GM18909 (cell line): ENCODE measurements around the gene DRC7.

Source experiments
- ATAC-seq: cut with Tn5 transposase; IDR thresholded peaks from one replicate; pipeline ENCODE4 v1.9.1; 2021; ENCODE audit warnings: mild to moderate bottlenecking; ENCODE audit not compliant: unreplicated experiment, poor library complexity

The DRC7 gene, protein sequence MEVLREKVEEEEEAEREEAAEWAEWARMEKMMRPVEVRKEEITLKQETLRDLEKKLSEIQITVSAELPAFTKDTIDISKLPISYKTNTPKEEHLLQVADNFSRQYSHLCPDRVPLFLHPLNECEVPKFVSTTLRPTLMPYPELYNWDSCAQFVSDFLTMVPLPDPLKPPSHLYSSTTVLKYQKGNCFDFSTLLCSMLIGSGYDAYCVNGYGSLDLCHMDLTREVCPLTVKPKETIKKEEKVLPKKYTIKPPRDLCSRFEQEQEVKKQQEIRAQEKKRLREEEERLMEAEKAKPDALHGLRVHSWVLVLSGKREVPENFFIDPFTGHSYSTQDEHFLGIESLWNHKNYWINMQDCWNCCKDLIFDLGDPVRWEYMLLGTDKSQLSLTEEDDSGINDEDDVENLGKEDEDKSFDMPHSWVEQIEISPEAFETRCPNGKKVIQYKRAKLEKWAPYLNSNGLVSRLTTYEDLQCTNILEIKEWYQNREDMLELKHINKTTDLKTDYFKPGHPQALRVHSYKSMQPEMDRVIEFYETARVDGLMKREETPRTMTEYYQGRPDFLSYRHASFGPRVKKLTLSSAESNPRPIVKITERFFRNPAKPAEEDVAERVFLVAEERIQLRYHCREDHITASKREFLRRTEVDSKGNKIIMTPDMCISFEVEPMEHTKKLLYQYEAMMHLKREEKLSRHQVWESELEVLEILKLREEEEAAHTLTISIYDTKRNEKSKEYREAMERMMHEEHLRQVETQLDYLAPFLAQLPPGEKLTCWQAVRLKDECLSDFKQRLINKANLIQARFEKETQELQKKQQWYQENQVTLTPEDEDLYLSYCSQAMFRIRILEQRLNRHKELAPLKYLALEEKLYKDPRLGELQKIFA

DNA sequence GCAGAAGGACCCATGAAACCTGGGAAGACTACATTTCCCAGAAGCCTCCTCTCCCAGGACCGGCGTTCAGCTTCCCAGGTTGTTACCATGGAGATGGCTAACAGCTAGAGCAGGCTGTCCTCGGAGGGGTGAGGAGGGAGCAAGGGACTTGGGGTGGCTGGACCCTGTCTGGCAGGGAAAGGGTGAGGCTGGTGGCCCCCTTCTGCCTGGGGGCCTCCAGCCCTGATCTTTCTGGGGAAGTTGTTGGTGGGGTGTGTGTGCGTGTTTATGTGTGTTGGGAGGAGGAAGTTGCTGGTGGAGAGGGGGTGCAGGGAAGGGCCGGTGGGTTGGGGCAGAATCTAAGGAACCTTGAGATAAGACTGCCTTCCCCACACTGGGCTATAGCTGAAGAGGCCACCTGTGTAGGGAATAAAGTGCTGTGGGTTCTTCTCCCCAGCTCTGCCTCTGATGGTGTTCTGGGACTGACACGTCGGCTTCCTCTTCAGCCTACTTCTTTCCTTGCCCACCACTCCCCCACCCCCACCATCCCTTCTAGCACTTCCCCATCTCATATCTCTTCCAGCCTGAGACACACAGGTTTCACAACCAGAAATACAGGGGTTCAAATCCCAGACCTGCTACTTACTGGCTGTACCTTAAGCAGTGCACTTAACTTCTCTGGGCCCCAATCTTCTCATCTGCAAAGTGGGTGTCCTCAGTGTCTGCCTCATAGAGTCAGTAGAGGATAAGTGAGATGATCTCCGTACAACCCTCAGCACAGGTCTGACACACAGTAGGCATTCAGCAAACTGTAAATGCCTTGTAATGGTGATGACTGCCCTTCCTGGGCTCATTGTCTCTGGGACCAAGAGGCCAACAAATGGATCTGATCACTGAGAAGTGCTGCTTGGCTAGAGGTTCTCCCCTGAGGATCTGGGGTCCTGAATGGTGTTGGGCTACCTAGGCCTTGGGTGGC lies at the start of gene DRC7:
DRC7 (plus strand) TSS at position 82 of the 955 bp plus-strand sequence. CDS start 3,144 bp downstream, outside the sequence.
- ATAC-seq, result no peak

DNA sequence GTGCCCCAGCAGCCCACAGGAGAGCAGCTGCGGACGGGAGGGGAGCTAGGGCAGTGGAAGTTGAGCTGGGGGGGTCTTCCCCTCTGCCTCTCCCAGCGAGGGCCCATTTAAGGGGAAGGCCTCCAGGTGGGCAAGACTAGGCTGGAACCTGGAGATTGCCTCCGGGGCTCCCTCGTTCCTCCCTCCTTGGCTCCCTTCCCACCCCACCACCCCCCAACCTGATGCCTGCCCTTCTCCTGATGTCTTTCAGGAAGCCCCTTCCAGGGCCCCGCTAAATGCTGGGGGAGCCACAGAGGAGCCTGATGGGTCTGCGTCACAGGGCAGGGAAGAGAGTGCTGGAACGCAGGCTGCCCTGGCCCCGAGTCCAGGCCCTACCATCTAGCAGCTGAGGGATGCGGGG lies 49.4 kb upstream of the DRC7 start:
- no peak for ATAC-seq

GRCh38 chr16:57645691-57646387 lies 48.8 kb upstream of the DRC7 start:
- no peak for ATAC-seq

GRCh38 chr16:57646388-57647039 lies 48.1 kb upstream of the DRC7 start:
- ATAC-seq, result no peak

GRCh38 chr16:57647136-57647875 lies 47.3 kb upstream of the DRC7 start:
- ATAC-seq, result no peak

DNA sequence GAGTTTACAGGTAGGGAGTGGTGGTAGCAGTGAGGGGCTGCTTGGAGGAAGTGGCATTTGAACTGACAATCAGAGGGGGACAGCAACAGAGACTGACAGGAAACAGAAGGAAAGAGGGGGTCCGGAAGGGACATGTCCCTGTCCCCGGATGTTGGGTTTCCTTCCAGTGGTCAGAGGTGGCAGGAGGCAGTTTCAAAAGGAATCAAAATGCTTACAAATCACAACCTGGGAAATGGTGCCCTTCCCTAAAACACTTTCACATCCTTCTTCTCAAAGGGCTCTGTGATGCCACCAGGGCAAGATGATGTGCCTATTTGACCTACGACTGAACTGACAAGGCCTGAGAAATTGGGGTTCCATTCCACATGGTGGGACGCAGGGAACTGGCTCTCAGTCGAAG lies 46.5 kb upstream of the DRC7 start:
- no peak for ATAC-seq

- ATAC-seq, result peak; percentile 55
Measured at GRCh38 chr16:57648581-57649442, 45.8 kb upstream of the DRC7 start.

DNA sequence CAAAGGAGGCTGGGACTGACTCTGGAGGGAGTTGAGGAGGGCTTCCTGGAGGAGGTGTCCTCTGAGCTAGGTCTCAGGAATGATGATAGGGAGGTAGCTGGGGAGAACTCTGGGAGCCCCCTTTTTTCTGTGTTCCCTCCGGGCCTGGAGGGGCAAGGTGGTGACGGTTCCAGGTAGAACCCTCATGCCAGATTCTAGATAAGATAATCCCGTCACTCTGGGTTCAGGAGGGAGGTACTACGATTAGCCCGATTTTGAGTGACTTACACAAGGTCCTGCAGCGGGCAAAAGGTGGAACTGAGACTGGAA lies 45.2 kb upstream of the DRC7 start:
- peak; percentile 4 for ATAC-seq

GRCh38 chr16:57649846-57650245 lies 44.8 kb upstream of the DRC7 start:
- no peak for ATAC-seq

- no peak for ATAC-seq
Measured at GRCh38 chr16:57651344-57652333, 43.0 kb upstream of the DRC7 start.

DNA sequence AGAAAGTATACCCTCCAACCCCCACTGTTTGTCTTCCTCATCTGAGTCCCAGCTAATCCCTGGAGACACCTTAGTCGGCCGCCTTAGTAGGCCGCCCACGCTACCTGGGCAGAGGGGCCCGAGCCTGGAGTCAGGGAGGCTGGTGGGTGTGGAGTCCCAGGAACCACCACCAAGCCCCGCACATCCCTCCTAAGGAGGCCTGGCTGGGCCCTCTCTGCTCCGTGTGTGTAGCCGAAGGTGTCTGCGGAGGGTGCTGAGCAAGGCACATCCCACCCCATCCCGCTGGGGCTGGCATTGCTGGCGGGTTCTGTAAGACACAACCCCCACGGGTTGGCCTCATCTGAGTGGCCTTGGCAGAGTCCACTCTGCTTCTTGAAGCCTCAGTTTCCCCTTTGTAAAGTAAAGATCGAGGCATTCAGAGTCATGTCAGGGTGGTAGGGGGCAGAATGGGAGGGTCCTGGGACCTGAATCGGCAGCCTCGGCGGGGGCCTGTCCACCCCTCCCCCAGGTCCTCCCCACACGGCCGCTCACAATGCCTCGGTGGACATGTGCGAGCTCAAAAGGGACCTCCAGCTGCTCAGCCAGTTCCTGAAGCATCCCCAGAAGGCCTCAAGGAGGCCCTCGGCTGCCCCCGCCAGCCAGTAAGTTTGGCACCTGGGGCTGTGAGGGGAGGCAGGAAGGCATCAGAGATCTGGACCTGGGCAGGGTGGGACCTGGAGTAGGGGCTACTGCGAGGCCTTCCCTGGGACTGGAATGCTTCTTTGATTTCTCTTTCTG lies 41.7 kb upstream of the DRC7 start:
- ATAC-seq, result no peak

DNA sequence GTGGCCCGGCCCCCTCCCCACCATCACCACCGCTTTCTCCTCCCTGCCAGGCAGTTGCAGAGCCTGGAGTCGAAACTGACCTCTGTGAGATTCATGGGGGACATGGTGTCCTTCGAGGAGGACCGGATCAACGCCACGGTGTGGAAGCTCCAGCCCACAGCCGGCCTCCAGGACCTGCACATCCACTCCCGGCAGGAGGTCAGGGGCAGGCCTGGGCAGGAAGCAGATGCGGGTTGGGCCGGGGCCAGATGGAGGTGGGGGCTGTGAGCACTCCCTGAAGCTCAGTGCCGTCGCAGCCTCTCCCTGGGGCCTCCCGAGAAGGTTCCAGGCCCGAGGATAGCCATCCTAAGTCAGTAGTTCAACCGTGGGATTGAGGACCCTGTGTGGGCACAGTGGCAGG lies 40.7 kb upstream of the DRC7 start:
- no peak for ATAC-seq

DNA sequence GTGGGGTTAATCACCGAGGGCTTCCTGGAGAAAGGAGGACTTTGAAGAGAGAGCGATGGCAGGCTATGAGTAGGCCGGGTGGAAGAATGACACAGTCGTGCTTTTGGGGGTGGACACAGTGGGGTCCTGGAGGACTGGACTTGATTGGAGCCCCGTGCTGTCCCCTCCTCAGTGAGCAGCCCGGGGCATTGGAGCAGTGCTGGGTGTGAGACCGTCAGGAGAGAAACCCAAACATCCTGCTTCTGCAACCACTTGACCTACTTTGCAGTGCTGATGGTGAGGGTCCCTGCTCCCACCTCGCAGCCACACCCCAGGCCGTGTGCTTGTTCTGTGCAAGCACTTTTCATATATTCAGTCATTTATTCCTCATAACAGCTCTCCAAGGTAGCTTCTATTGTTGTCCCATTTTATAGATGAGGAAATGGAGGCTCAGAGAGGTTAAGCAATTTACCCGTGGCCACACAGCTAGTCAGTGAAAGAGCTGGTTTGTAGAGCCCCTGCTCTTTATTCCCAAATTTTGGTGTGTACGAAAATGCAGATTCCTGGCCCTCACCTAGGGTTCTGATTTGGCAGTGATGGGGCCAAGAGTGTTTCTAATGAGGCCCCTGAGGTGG lies 38.2 kb upstream of the DRC7 start:
- no peak for ATAC-seq

- ATAC-seq, result no peak
Measured at GRCh38 chr16:57657228-57657627, 37.4 kb upstream of the DRC7 start.

DNA sequence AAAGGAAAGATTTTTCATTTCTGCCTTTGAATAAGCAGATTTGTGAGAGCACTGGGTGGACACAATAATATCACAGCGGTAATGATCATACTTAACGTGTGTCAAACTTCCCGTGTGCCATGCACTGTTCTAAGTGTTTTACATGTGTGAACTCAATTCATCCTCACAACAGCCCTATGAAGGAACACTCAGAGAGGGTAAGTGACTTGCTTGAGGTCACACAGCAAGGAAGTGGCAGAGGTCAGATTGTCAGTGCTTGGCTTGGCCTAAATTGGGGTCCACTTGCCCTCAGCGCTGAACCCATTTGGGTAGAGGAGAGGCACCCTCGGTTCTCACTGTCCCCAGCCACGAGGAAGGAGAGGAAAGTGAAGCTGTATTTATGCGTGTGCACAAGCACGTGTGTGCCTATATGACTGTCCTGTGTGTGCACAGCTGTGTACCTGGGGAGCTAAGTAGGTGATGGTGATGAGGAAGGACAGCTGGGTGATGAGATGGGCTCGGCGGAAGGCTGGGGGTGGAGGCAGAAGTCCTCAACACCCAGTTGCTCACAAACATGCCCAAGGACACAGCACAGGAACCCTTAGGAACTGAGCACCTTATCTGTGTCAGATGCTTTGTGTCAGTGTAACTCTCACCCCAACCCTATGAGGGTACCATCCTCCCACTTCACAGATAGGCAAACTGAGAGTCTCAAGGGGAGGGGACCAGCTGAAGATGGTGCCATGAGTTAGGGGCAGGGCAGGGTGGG lies 36.3 kb upstream of the DRC7 start:
- no peak for ATAC-seq
